T-helper 9 cell (primary cell): Measurements from ENCODE around the gene SINHCAF.
"Not testable (repeated sequence)": the region's sequence is repeated elsewhere in the genome, so short reads cannot be mapped to it uniquely, and the experiment has no call there.

Source experiments
- DNase-seq: peaks from one replicate; pipeline ENCODE4 v3.0.0-alpha.2; 2020

The SINHCAF gene

DNA sequence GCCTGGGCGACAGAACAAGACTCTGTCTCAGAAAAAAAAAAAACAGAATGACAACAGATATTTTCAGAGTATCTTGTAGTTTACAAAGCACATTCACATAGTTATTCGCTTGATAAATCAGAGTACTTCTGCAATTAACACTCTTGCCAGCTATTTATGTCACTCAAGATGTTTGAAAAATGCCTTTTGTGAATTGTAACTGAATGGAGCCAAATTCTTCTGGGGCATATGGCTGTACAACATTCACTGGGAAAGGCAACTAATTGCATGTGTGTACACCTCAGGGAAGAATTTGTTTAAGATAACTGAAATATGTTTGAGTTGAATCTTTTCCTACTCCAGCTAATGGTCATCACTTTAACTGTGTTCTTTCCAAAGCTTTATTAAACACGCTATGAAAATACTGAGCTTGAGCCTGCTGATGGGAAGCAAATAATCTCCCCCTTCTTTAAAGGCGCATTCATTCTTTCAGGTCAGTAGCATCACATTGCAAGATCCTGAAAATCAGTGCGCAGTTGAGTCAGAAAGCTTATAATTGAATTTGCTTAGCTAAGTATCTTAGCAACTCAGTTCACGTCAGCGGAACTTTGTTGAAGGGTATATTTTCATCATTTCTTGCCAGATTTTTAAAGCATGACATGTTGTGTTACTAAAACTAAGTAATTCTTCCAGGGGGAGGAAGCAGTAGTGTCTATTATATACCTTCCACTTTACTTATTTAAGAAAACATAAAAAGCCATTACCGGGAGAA is 66.6 kb downstream of the SINHCAF start:
- DNase-seq = no peak

DNA sequence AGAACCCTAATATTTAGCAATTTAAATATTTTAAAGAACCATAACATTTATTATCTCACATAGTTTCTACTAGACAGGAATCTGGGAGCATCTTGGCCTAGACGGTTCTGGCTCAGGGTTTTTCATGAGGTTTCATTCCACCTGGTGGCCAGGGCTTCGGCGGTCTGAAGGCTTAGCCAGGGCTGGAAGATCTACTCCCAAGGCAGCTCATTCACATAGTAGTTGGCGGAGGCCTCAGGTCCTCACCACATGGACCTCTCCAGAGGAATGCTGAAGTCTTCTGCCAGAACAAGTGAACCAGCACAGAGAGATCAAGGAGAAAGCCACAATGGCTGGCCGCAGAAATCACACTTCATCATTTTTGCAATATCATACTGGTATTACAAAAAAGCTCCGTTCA is 68.2 kb downstream of the SINHCAF start:
- no peak for DNase-seq

DNA sequence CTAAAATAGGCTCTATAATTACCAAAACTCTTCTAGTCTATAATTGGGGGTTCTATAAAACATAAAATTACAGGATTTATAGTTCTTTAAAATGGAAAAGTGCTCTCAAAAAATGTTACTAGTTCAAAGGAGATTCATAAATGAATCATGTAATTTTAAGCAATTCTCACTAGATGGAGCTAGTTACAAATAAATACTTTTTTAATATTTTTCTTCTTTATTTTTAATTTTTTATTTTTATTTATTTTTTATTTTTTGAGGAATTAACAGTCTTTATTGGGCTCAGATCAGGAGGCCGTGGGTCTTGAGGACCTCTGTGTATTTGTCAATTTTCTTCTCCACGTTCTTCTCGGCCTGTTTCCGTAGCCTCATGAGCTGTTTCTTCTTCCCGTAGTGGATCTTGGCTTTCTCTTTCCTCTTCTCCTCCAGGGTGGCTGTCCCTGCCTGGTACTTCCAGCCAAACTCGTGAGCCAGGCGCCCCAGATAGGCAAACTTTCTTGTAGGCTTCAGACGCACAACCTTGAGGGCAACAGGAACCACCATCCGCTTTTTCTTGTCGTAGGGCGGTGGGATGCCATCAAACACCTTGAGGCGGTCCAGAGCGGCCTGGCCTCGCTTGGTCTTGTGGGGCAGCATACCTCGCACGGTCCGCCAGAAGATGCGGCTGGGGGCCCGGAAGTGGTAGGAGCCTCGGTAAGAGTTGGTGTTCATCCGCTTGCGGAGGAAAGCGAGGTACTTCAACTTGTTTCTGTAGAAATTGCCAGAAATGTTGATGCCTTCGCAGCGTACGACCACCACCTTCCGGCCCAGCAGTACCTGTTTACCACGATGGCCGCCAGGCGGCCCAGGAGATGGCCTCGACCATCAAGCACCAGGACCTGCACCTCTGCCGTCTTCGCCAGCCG is 74.0 kb downstream of the SINHCAF start:
- not testable (repeated sequence) for DNase-seq

DNA sequence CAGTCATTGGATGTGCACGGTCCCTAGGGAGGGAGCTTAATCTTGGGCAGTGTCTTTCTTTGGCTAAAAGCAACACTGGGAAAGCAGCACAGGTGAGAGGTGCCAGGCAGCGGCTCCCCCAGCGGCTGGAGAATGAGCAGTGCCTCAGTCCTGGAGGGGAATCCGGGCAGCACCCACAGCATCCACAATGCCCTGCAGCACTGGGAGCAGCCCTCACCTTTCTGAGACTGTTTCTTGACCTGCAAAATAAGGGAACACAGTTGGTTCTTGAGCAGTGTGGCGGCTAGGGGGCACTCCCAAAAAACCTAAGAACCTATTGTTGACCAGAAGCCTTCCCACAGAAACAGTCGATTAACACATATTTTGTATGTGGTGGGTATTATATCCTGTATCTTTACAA is 75.8 kb downstream of the SINHCAF start:
- no peak for DNase-seq

DNA sequence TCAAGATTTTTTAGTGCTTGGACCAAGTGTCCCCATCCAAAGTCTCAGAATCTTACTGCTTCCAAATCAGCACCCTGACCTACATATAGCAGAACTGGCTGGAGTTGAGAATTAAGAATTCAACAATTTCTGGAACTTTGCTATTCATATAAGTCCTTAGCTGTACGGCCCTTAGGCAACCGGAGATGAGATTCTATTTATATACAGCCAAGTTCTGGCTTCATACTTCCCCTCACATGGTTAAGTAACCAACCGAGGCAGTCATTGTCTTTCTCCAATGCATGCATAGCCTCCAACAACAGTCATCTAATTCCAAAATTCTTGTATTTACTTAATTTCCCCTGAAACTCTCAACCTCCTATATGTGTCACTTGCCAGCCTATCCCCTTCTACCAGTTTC is 76.6 kb downstream of the SINHCAF start:
- DNase-seq = no peak

DNA sequence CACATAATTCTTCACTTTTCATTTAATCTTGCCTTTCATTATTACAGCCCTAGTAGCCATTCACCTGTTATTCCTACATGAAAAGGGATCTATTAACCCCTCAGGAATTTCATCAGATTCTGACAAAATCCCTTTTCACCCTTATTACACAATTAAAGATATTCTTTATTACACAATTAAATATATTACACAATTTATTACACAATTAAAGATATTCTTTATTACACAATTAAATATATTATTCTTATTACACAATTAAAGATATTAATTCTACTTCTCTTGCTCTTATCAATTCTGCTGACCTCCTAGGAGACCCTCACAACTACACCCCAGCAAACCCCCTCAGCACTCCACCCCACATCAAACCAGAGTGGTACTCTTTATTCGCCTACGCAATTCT is 77.1 kb downstream of the SINHCAF start:
- no peak for DNase-seq

DNA sequence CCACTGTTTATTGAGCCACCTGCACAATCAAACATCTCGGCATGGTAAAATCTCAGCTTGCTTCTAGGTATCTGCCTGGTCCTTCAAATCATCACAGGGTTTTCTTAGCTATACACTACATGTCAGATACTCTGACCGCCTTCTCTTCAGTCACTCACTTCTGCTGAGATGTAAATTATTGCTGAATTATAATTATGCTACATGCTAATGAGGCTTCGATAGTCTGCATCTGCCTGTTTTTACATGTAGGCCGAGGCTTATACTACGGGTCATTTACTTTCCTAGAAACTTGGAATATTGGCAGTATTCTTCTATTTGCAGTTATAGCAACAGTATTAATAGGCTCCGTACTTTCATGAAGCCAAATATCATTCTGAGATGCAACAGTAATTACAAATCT is 77.6 kb downstream of the SINHCAF start:
- DNase-seq = no peak

DNA sequence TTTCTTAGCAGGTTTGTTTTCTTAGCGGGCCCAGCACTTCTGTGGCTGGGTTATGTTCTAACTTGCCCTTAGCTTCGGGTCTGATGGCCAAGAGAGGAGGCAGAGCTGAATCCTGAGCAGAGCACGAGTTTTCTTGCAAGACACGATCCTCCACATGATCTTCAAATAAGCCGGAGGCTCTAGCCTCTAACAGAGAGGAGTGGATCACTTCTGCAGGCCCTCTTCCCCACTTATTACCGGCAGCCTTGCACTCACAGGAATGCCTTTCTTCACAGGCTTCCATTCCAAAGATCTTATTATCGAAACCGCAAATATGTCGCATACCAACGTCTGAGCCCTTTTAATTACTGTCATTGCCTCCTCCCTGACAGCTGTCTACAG is 79.5 kb downstream of the SINHCAF start:
- no peak for DNase-seq

DNA sequence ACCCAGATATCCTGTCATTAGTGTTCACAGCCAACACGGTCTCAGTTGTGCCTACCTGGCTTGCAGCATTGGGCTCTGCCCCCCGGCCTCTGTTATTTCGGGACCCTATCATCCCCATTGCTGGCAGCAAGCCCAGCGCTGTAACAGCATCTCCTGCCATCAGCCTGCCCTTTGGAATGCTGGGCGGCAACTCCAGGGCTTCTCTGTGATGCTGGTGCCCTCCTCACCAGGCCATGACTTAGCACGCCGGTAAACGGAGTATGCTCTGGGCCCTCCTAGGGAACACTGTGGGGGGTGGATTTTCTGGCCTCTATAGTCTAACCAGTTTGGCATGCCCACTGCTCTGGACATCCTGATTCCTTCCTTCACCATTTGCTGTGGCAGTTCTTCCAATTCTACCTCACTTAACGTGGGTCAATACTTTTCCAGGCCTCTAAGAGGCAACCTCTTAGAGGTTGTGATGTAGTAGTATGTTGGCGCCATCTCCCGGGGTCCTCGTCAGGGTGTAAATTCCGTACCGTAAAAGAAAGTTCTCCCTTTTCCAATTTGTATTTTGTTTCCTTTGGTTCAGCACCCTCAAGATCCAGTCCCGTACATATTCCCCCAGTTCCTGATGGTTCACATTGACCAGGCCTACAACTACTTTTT is 80.0 kb downstream of the SINHCAF start:
- DNase-seq = no peak

DNA sequence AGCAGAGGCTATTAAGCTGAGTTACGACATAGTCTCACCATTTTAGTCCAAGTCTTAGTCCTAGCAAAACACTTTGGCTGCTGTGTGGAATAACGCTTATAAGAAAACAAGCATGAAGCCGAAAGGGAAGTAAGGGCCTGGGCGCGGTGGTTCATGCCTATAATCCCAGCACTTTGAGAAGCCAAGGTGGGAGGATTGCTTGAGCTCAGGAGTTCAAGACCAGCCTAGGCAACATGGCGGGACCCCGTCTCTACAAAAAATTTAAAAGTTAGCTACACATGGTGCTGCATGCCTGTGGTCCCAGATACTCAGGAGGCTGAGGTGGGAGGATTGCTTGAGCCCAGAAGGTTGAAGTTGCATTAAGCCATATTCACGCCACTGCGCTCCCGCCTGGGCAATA is 83.5 kb downstream of the SINHCAF start:
- DNase-seq = not testable (repeated sequence)

DNA sequence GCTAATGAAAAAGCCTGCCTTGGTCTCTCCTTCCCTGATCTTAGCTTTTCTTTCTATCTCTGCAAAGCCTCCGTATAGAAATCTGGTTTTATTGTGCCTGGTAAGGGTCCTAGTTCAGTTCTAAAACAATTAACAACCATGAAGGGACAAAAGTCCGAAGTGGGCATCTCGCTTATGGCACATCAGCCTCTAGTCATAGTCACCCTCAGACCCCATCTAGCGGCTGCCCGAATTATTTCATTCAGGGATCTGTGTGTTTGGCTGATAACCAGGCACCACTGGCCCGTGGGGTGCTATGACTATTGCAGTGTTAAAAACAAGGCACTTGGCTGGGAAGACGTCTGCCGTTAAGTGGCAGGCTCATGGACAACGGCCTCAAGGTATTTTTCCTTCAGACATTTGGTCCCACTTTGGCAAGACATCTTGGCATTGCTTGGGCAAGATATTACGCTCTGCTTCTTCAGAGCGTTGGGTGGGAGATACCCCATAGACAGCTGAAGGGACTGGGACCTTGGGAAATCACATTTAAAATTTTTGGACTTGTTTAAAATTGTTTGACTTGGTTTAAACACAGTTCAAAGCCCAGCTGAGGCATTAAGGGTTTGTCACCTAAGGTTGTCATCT is 87.1 kb downstream of the SINHCAF start:
- peak; percentile 16 for DNase-seq

DNA sequence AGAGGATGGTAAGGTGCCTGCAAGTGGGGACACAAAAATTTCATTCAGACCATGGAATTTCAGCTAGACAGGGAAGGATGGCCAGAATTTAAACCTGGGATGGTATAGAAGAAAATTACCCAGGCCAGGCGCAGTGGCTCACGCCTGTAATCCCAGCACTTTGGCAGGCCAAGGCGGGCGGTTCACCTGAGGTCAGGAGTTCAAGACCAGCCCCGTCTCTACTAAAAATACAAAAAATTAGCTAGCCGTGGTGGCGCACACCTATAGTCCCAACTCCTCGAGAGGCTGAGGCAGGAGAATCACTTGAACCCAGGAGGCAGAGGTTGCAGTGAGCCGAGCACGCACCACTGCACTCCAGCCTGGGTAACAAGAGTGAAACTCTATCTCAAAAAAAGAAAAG is 87.6 kb downstream of the SINHCAF start:
- DNase-seq = not testable (repeated sequence)

DNA sequence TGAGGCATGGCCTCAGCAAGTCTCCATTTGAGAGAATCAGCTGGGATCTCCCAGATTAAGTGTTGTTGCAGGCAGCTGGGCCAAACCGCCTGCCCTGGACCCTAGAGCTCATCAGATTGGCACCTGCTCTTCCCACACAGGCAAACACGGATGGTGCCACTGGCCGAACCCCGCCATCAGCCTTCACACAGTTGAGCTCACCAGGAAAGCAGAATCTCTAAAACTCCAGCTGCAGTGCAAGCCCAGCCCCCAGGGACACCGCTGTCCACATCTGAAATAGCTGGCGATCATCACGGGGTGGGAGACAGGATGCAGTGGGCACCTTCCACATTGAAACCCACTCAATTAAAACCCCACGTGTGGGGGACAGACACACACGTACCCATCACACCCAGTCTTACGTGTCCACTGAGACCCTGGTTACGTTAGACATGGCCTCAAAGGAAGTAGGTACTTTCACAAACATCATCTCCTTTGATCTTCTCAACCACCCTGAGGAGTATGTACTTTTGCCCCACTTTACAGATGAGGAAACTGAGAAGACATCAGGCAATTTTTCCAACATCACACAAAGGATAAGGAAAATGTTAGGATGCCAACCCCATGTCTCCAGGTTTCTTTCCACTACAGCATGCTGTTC is 88.8 kb downstream of the SINHCAF start:
- DNase-seq = no peak

DNA sequence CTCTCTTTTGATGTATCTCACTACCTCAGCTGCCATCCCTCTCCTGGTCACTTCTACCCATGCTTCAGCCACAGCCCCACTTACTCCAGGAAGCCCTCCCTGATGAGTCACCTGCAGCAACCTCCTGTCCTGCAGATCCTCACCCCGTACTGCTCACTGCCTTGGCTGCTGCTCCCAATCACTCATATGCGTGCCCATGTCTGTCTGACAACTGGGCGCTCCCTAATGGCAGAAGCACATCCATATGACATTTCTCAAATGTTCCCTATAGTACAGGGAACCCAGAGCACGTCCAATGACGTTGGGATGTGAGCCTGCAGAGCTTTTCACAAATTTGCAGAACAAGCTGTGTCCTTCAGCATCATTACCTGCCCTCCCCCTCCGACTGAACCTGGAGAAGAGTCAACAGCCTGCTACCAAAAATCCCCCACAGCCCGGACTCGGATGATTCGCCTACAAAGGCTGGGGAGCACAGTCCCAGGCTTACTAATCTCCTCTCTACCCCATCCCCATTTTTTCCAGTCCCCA is 90.0 kb downstream of the SINHCAF start:
- DNase-seq = no peak

DNA sequence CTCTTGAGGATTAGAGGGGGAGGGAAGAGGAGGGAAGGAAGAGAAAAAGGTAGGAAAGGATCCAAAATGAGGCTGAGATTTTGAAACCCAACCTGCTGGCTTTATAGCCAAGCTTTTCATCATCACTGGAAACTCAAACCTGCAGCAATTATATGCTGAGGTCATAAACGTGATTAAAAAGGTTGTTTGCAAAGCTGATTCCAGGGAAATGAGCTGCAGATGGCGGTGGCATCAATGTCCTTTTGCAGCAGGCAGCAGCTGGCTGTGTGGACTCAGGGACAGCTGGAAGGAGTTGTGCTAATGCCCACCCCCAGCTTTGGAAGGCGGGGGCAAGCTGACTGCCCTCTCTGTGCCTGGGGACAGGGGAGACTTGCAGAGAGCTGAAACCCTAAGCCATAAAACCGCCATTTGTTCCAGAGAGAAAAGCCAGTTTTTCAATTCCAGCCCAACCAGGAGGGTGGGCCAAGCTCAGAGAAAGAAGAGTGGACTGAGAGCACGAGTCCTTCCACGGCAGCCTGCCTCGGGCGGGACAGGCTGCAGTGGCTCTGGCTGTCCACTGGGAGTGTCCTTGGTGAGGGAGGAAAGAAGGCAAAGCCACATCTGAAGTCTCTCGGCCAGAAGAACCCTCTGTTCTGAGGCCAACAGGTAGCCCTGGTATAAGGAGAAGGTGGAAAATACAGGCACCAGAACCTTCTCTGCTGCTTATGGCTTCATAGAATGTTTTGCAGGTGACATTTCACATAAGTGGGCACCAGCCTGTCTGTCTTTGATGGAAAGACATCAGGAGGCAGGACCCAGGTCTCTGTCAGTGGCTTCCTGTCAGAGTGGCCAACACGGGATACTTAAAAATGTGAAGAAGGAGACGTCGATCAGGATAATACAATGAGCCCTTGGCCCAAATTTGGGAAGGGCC is 90.7 kb downstream of the SINHCAF start:
- no peak for DNase-seq

DNA sequence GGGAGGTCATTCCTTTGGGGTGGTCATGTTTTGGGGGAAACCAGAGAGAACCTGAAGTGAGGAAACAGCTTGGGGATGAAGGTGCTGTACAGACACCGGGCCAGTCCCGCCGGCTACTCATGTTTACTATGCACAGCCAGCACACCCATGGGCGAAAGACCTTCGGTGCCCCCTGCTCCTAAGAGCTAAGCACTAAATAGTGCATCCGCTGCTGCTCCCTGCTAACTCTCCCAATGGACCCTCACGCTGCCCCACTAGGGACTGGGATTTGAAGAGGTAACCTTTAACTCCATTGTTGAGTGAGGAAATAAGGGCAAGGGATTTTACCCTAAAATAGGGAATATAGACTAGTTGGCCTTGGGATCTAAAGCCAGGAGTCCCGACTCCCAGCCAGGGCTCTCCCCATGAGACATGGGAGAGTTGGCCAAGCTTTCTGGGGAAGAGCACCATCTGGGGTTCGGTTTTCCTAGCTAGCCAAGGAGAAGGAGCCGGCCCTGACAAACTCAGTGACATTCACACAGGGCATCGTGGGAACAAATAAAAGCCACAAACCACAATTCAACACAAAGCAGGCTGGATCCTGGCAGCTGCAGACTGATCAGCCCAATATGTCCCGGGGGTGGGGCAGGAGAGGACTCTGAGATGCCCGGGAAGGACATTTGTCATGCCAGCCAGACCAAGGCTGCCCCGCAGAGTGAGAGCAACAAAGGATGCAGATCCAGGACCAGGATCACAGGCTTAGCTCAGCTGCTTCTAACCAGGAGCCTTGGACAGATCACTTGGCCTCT is 91.7 kb downstream of the SINHCAF start:
- no peak for DNase-seq

DNA sequence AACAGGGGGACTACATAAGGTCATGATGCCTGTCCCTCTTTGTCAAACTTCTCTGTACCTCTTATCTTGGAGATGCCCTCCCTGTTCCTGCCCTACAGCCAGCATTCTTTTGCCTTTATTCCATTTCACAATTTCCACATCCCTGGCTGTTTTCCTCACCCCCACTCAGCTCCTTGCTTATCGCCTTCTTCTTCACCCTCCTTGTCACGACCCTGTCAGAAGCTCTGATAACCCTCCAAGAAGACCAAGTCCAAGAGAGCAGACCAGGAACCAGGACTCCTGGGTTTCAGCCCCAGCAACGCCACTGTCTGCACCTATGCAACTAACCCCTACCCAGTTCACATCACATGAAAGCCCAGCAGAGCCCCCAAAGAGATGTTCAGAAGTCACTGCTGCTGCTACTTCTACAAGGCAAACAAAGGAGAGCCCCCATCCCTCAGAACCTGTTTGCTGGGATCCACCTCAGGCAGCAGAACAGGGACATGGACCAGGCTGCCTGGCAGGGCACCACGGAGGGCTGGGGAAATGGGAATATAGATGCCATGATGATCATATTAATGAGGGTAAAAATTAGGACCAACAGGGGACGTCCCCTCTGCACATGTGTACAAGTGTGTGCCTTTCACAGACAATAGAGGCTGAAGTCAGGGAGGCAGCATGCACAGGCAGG is 92.8 kb downstream of the SINHCAF start:
- no peak for DNase-seq

DNA sequence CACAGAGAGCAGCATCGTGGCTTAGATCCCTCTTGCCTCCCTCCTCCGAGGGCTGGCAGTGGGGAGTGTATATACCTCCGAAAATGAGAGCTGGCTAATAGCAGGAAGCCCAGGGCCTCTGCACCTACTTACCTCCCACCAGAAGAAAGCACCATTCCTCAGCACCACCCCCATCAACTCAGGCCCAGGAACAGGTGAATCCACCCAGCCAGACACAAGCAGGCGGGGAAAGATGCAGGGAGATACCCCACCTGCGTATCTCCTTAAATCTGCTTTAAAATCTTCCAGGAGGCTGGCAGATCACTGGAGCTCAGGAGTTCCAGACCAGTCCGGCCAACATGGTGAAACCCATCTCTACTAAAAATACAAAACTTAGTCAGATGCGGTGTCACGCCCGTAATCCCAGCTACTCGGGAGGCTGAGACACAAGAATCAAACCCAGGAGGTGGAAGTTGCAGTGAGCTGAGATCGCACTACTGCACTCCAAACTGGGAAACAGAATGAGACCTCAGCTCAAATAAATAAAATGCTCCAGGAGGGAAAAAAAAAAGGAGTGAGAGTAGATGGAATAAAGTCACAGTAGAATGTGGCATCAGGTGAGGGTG is 93.5 kb downstream of the SINHCAF start:
- no peak for DNase-seq

DNA sequence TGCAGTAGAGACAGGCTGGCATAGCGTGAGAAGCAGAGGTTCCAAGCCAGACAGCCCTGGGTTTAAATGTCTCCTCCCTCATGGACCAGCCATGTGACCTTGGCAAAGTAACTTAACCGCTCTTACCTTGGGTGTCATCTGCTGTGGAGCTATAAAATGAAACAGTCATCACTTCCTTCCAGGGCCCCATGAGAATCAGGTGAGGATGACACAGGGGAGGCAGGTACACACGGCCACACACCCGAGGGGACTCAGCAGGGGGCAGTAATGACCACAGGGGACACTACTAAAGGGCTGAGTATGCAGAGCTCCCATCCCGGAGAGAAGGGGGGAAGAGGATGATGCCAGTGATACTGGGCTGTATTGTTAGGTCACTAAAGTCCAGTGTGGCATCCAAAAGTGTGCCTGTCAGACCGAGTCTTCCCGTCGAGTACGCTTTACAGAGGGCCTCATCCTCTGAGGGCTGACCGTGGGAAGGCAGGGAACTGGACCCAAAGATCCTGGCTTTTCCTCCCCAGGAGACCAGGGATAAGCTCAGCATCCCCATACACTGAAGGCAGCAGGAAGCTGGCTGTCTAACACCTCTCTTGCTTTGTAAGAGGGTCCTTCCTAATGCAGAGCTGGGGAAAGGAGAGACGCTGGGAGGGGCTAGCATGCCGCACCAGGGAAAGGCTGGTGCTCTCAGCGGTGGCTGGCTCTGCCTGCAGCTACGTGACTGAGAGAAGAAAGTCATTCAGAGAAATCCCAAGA is 94.2 kb downstream of the SINHCAF start:
- no peak for DNase-seq
